Prostate gland (tissue), 2 donors: ENCODE measurements around the gene MARS1. TPM values are rescaled to one million over a fixed set of nuclear protein-coding genes. Genes with fewer than 3 reads are reported as not detected.

Experiments used
- DNase-seq: peaks from one replicate; pipeline ENCODE4 v3.0.0-alpha.2; 2019; ENCODE audit warnings: low spot score
- H3K27ac ChIP-seq, 2 donors: fragments of 200-600 bp; sonication (generic); 2 replicates each; pipeline ENCODE4 v1.5.1; 2017 to 2019
- H3K27me3 ChIP-seq: fragments of 200-600 bp; sonication (generic); replicated peaks from 2 replicates; pipeline ENCODE4 v1.5.1; 2019; ENCODE audit not compliant: insufficient read depth
- H3K36me3 ChIP-seq, 2 donors: fragments of 200-600 bp; sonication (generic); 1 replicate in 1 of 2; 2 replicates in 1 of 2; pipeline versions ENCODE4 v1.5.1 to v1.8.1; 2017 to 2019
- H3K4me1 ChIP-seq: fragments of 200-600 bp; sonication (generic); replicated peaks from 2 replicates; pipeline ENCODE4 v1.5.1; 2019
- H3K4me3 ChIP-seq, 2 donors: fragments of 200-600 bp; sonication (generic); 2 replicates each; pipeline ENCODE4 v1.5.1; 2017 to 2019
- H3K9me3 ChIP-seq: fragments of 200-600 bp; sonication (generic); 2 replicates; pipeline ENCODE4 v1.5.1; 2017
- POLR2A ChIP-seq: fragments of 450-650 bp; IDR thresholded peaks from one replicate; pipeline ENCODE4 v1.6.1; 2016; ENCODE audit warnings: antibody characterized with exemption, mild to moderate bottlenecking
- POLR2AphosphoS5 ChIP-seq: sonication (generic); formaldehyde crosslinking; IDR thresholded peaks from one replicate; pipeline ENCODE4 v1.6.1; 2017; ENCODE audit warnings: antibody characterized with exemption
- WGBS: methylation state at CpG from one replicate; pipeline ENCODE4 v1.1.5; 2018; 5-methylcytosine and 5-hydroxymethylcytosine counted together
- intact Hi-C: fragments of 100-400 bp; cut with DNase I; formaldehyde crosslinking; loops from one replicate; pipeline ENCODE4 v1.14.2; 2022
- total RNA-seq, 2 donors: library from RNA; depleted of rRNA; stranded (reverse); fragments of >200 nt; gene quantifications; one replicate each; pipeline ENCODE4 v1.1.0, GENCODE V29; 2016
- TF ChIP-seq, protein P1 (sequence below), 4 experiments: fragments of 200-600 bp in 2 of 4; fragments of 450-650 bp in 2 of 4; sonication (generic) in 2 of 4; IDR thresholded peaks; 1 replicate in 3 of 4; 2 replicates in 1 of 4; pipeline ENCODE4 v1.5.1; 2016 to 2019; ENCODE audit warnings: antibody characterized with exemption in 4 of 4, mild to moderate bottlenecking in 2 of 4, moderate library complexity in 2 of 4

The MARS1 gene
- total RNA-seq, 2 donors from 2014 or later = 67.2 to 90.0 TPM

GRCh38 chr12:57476993-57477709, 10.7 kb upstream of the MARS1 start:
- no peaks in the 10 kb centered on the region for H3K9me3 ChIP-seq
- no peak for DNase-seq
- peaks cover 13% of the 10 kb centered on the region for H3K4me1 ChIP-seq
- peak overlapping the region; percentile 3 to 8 for H3K4me3 ChIP-seq
- peaks cover 10% of the 10 kb centered on the region for H3K27me3 ChIP-seq
- WGBS = 84% methylated on average over 15 of the region's 15 CpGs
- TF ChIP-seq POLR2A (no peak), POLR2AphosphoS5 (no peak)
- TF ChIP-seq, protein P1, sequence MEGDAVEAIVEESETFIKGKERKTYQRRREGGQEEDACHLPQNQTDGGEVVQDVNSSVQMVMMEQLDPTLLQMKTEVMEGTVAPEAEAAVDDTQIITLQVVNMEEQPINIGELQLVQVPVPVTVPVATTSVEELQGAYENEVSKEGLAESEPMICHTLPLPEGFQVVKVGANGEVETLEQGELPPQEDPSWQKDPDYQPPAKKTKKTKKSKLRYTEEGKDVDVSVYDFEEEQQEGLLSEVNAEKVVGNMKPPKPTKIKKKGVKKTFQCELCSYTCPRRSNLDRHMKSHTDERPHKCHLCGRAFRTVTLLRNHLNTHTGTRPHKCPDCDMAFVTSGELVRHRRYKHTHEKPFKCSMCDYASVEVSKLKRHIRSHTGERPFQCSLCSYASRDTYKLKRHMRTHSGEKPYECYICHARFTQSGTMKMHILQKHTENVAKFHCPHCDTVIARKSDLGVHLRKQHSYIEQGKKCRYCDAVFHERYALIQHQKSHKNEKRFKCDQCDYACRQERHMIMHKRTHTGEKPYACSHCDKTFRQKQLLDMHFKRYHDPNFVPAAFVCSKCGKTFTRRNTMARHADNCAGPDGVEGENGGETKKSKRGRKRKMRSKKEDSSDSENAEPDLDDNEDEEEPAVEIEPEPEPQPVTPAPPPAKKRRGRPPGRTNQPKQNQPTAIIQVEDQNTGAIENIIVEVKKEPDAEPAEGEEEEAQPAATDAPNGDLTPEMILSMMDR (IDR thresholded peaks at IDR 0.05) = no peak
- intact Hi-C loops = no loop called here
- no peak overlapping the region for H3K27ac ChIP-seq
- H3K36me3 ChIP-seq = no peaks in the 10 kb centered on the region

- H3K9me3 ChIP-seq = no peaks in the 10 kb centered on the region
- no peak for TF ChIP-seq POLR2AphosphoS5
- TF ChIP-seq, protein P1 (IDR thresholded peaks at IDR 0.05) = no peak
- intact Hi-C loops = no loop called here
- no peak for DNase-seq
- no peak overlapping the region for H3K27ac ChIP-seq
- peak overlapping the region; percentile 3 to 8 for H3K4me3 ChIP-seq
- WGBS = 71% methylated on average over 12 of the region's 12 CpGs
- H3K4me1 ChIP-seq = peaks cover 13% of the 10 kb centered on the region
- no peaks in the 10 kb centered on the region for H3K36me3 ChIP-seq
- H3K27me3 ChIP-seq = peaks cover 6% of the 10 kb centered on the region
These were observed 9.9 kb upstream of the MARS1 start for GRCh38 chr12:57477710-57478681.

DNA sequence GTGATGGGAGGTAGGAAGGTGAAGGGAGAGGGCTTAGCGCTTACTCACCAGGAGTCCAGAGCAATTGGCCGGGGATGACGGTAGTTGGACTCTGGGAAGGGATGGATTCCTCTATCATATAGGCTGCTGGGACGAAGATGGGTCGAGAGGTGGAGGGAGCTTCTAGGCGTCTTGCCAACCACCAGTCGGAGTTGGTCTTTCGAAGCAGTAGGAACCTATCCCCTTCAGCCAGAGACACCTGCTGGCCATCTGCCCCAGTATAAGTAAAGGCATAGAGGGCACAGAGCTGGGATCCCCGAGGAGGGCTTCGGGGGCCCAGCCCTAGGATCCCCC, 8.9 kb upstream of the MARS1 start:
- H3K27ac ChIP-seq = no peak overlapping the region
- no peak for TF ChIP-seq POLR2A
- TF ChIP-seq, protein P1 (IDR thresholded peaks at IDR 0.05) = no peak
- no peak for TF ChIP-seq POLR2AphosphoS5

DNA sequence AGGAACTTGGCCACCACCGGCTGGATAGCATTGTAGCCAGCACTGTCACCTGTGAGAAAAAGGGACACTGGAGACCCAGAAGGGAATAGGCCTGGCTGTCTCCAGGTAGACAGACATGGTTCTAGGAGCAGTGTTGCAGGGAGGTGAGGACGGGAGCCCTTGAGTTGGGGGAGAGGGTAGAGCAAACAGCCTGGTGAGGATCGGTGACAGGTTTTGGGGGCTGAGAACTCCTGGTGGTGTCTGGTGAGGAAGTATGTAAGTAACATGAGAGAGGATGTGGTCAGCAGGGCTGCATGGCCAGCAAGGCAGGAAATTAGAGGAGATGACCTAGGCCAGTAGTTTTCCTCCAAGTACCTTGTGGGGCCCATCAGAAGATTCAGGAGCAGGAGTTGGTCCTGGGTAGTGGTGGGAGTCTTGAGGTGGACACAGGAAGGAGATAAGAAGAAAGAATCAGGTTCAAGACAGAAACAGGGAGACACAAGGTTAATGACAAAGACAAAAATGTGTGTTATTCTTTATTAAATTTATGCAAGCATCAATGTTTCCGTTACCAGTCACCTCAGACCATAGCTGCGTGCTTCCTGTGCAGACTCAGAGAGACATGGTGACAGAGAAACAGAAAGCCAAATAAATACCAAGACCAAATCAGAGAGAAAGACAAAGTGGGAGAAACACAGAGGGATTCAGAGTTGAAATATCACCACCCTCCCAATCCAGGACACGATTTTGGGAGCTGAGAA, 8.3 kb upstream of the MARS1 start, which contains the start of gene ARHGAP9:
TSS of gene ARHGAP9 (minus strand) at position 491 of the 740 bp plus-strand sequence. CDS start at position 31, 460 bp downstream.
- no peaks in the 10 kb centered on the region for H3K36me3 ChIP-seq
- peaks cover 4% of the 10 kb centered on the region for H3K27me3 ChIP-seq
- H3K4me1 ChIP-seq = peaks cover 13% of the 10 kb centered on the region
- no peak for TF ChIP-seq POLR2AphosphoS5
- TF ChIP-seq, protein P1 (IDR thresholded peaks at IDR 0.05) = no peak
- TF ChIP-seq POLR2A = no peak
- 77% methylated on average over 6 of the region's 6 CpGs for WGBS
- no peak within 1 kb of the TSS for H3K27ac ChIP-seq
- intact Hi-C loops = no loop called here
- DNase-seq = no peak
- H3K9me3 ChIP-seq = no peaks in the 10 kb centered on the region
- H3K4me3 ChIP-seq = no peak within 1 kb of the TSS

More for the DNA sequence above, 8.9 kb upstream of the MARS1 start:
- no peaks in the 10 kb centered on the region for H3K9me3 ChIP-seq
- H3K4me3 ChIP-seq = no peak overlapping the region
- peaks cover 6% of the 10 kb centered on the region for H3K27me3 ChIP-seq
- 85% methylated on average over 10 of the region's 10 CpGs for WGBS
- intact Hi-C loops = no loop called here
- no peak for DNase-seq
- peaks cover 13% of the 10 kb centered on the region for H3K4me1 ChIP-seq
- H3K36me3 ChIP-seq = no peaks in the 10 kb centered on the region
